Activated B cell treated with CpG ODN at 0.5 μM for 24 hours (primary cell): ENCODE results near the gene TIAM2. TPM values are rescaled to one million over a fixed set of nuclear protein-coding genes. Genes with fewer than 3 reads are reported as not detected.
"Not testable (repeated sequence)": the region's sequence is repeated elsewhere in the genome, so short reads cannot be mapped to it uniquely, and the experiment has no call there.

Experiments
- ATAC-seq: fragments of 200-7000 bp; cut with Tn5 transposase; one replicate; pipeline ENCODE4 v1.10.0; 2021; ENCODE audit warnings: low read depth, mild to moderate bottlenecking, moderate library complexity
- CTCF ChIA-PET: fragments of 350-600 bp; sonication (Branson Sonifier 250); formaldehyde crosslinking; loops from one replicate; lab custom pipeline; 2021; ENCODE audit warnings: antibody characterized with exemption; lab: Charles Lee
- POLR2A ChIA-PET: fragments of 350-600 bp; sonication (Branson Sonifier 250); formaldehyde crosslinking; loops from one replicate; lab custom pipeline; 2021; ENCODE audit warnings: antibody characterized with exemption; lab: Charles Lee
- DNase-seq: peaks from one replicate; pipeline ENCODE4 v3.0.0; 2022
- H3K27ac Mint-ChIP-seq: one replicate; pipeline ENCODE4 v1.8.0; 2020; ENCODE audit warnings: mixed read lengths
- H3K27me3 Mint-ChIP-seq: one replicate; pipeline ENCODE4 v1.8.0; 2021; ENCODE audit warnings: mixed read lengths
- H3K36me3 Mint-ChIP-seq: one replicate; pipeline ENCODE4 v1.8.0; 2021; ENCODE audit warnings: low read depth, mixed read lengths
- H3K4me1 Mint-ChIP-seq: one replicate; pipeline ENCODE4 v1.8.0; 2021; ENCODE audit warnings: mixed read lengths
- H3K4me3 Mint-ChIP-seq: one replicate; pipeline ENCODE4 v1.8.0; 2020; ENCODE audit warnings: mild to moderate bottlenecking, mixed read lengths
- H3K9me3 Mint-ChIP-seq: one replicate; pipeline ENCODE4 v1.8.0; 2020; ENCODE audit warnings: mixed read lengths
- CTCF ChIP-seq: fragments of 200-600 bp; IDR thresholded peaks from one replicate; pipeline ENCODE4 v1.8.0; 2022; ENCODE audit warnings: antibody characterized with exemption, mild to moderate bottlenecking
- intact Hi-C: fragments of 100-400 bp; cut with micrococcal nuclease; formaldehyde crosslinking; loops from one replicate; pipeline ENCODE4 v1.15.1; 2024
- total RNA-seq: library from RNA; stranded (reverse); gene quantifications from 2 replicates; pipeline ENCODE4 v1.2.3, GENCODE V29; 2022

TIAM2 gene
- total RNA-seq, 1 donor from 2014 or later, result 13.0 TPM

GRCh38 chr6:155216312-155217046, 221.4 kb downstream of the TIAM2 start:
- intact Hi-C loops, result no loop called here
- ATAC-seq (no peak), DNase-seq (no peak)
- Mint-ChIP-seq H3K4me1 (no peaks in the 10 kb centered on the region), H3K9me3 (peaks cover 4% of the 10 kb centered on the region), H3K36me3 (peaks cover 6% of the 10 kb centered on the region), H3K27me3 (no peaks in the 10 kb centered on the region), H3K4me3 (no peak overlapping the region), H3K27ac (no peak overlapping the region)
- CTCF ChIA-PET, result no interaction called here
- POLR2A ChIA-PET, result no interaction called here
- no peak for TF ChIP-seq CTCF

- H3K36me3 Mint-ChIP-seq, POLR2A ChIA-PET, ATAC-seq: not testable (repeated sequence)
Measured at GRCh38 chr6:155218711-155219110, 223.6 kb downstream of the TIAM2 start.

GRCh38 chr6:155219299-155219698, 224.2 kb downstream of the TIAM2 start:
- DNase-seq, result no peak
- no peaks in the 10 kb centered on the region for H3K36me3 Mint-ChIP-seq
- CTCF ChIA-PET, result no interaction called here
- H3K4me3 Mint-ChIP-seq, result no peak overlapping the region
- no peaks in the 10 kb centered on the region for H3K27me3 Mint-ChIP-seq
- POLR2A ChIA-PET, result no interaction called here
- TF ChIP-seq CTCF, result no peak
- no peak overlapping the region for H3K27ac Mint-ChIP-seq
- no peaks in the 10 kb centered on the region for H3K9me3 Mint-ChIP-seq
- no peak for ATAC-seq
- intact Hi-C loops, result no loop called here
- H3K4me1 Mint-ChIP-seq, result no peaks in the 10 kb centered on the region

More at GRCh38 chr6:155218711-155219110, 223.6 kb downstream of the TIAM2 start:
- H3K27ac Mint-ChIP-seq, intact Hi-C loops, H3K27me3 Mint-ChIP-seq, H3K9me3 Mint-ChIP-seq, H3K4me3 Mint-ChIP-seq, H3K4me1 Mint-ChIP-seq, CTCF ChIA-PET, DNase-seq: not testable (repeated sequence)

GRCh38 chr6:155219858-155220301, 224.8 kb downstream of the TIAM2 start:
- POLR2A ChIA-PET, result no interaction called here
- CTCF ChIA-PET, result no interaction called here
- intact Hi-C loops, result no loop called here
- DNase-seq (no peak), ATAC-seq (no peak)
- H3K27me3 Mint-ChIP-seq, result no peaks in the 10 kb centered on the region
- no peak for TF ChIP-seq CTCF
- no peaks in the 10 kb centered on the region for H3K9me3 Mint-ChIP-seq
- no peaks in the 10 kb centered on the region for H3K36me3 Mint-ChIP-seq
- H3K4me1 Mint-ChIP-seq, result no peaks in the 10 kb centered on the region
- H3K27ac Mint-ChIP-seq, result no peak overlapping the region
- no peak overlapping the region for H3K4me3 Mint-ChIP-seq

- Mint-ChIP-seq H3K36me3 (no peaks in the 10 kb centered on the region), H3K4me3 (no peak overlapping the region), H3K9me3 (no peaks in the 10 kb centered on the region), H3K4me1 (no peaks in the 10 kb centered on the region), H3K27ac (no peak overlapping the region), H3K27me3 (no peaks in the 10 kb centered on the region)
- ATAC-seq, result no peak
- ChIA-PET CTCF (no interaction called here), POLR2A (interaction anchor here (0.7 kb wide), 1 partner anchor 22 kb away, joined by 8 read pairs; no protein-coding TSS in a partner anchor)
- no peak for DNase-seq
- intact Hi-C loops, result no loop called here
- no peak for TF ChIP-seq CTCF
Measured at GRCh38 chr6:155221086-155221485, 226.0 kb downstream of the TIAM2 start.
